GM12874 (cell line): ENCODE results near the gene TWSG1.

Source experiments
- CTCF ChIP-seq: IDR thresholded peaks from 2 replicates; pipeline ENCODE4 v1.5.1; 2011; ENCODE audit warnings: low read depth, mild to moderate bottlenecking, control low read depth, low read length, moderate library complexity; ENCODE audit not compliant: insufficient read depth

Gene TWSG1

GRCh38 chr18:9296233-9297006, 38.2 kb upstream of the TWSG1 start:
- TF ChIP-seq CTCF: no peak

GRCh38 chr18:9297007-9297393, 37.6 kb upstream of the TWSG1 start:
- no peak for TF ChIP-seq CTCF

- no peak for TF ChIP-seq CTCF
These were observed 30.0 kb upstream of the TWSG1 start for GRCh38 chr18:9304388-9305070.

- no peak for TF ChIP-seq CTCF
These were observed 15.2 kb upstream of the TWSG1 start for GRCh38 chr18:9319333-9319732.

- no peak for TF ChIP-seq CTCF
These were observed 13.5 kb upstream of the TWSG1 start for GRCh38 chr18:9321017-9321452.

- TF ChIP-seq CTCF: no peak
These were observed 12.8 kb upstream of the TWSG1 start for GRCh38 chr18:9321736-9322135.

- no peak for TF ChIP-seq CTCF
These were observed 11.8 kb upstream of the TWSG1 start for GRCh38 chr18:9322744-9323143.
